Calu3 (cell line): Measurements from ENCODE around the gene SPRED1. TPM values are rescaled to one million over a fixed set of nuclear protein-coding genes. Genes with fewer than 3 reads are reported as not detected.

Experiments used
- BruUV-seq: library from RNA; stranded (reverse); fragments of 400-500 nt; replicated peaks from 2 replicates; lab custom pipeline; 2021; lab: Mats Ljungman, UMichigan
- CTCF ChIA-PET: fragments of 300-600 bp; sonication (Branson Sonifier 250); formaldehyde crosslinking; loops from one replicate; lab custom pipeline; 2022; ENCODE audit warnings: antibody characterized with exemption; lab: Charles Lee
- DNase-seq: peaks from one replicate; pipeline ENCODE4 v3.0.0; 2022
- H3K27ac Mint-ChIP-seq: one replicate; pipeline ENCODE4 v1.8.0; 2022; ENCODE audit warnings: mixed read lengths; ENCODE audit not compliant: unreplicated experiment
- H3K27me3 Mint-ChIP-seq: one replicate; pipeline ENCODE4 v1.8.0; 2022; ENCODE audit warnings: mixed read lengths; ENCODE audit not compliant: unreplicated experiment
- H3K36me3 Mint-ChIP-seq: one replicate; pipeline ENCODE4 v1.8.0; 2022; ENCODE audit warnings: mild to moderate bottlenecking, moderate library complexity, mixed read lengths; ENCODE audit not compliant: insufficient read depth, unreplicated experiment
- H3K4me1 Mint-ChIP-seq: one replicate; pipeline ENCODE4 v1.8.0; 2022; ENCODE audit warnings: mild to moderate bottlenecking, low read depth, mixed read lengths; ENCODE audit not compliant: unreplicated experiment
- H3K4me3 Mint-ChIP-seq: one replicate; pipeline ENCODE4 v1.8.0; 2022; ENCODE audit warnings: mild to moderate bottlenecking, low read depth, moderate library complexity, mixed read lengths; ENCODE audit not compliant: unreplicated experiment
- H3K9me3 Mint-ChIP-seq: one replicate; pipeline ENCODE4 v1.8.0; 2022; ENCODE audit warnings: low read depth, mixed read lengths; ENCODE audit not compliant: unreplicated experiment
- intact Hi-C: fragments of 100-400 bp; cut with micrococcal nuclease; formaldehyde crosslinking; loops from one replicate; pipeline ENCODE4 v1.10.0; 2022; ENCODE audit not compliant: unreplicated experiment
- total RNA-seq: library from RNA; stranded (reverse); gene quantifications from 2 replicates; pipeline ENCODE4 v1.2.3, GENCODE V29; 2022
- TF ChIP-seq, protein P1 (sequence below): fragments of 200-600 bp; IDR thresholded peaks from one replicate; pipeline ENCODE4 v1.8.0; 2022; ENCODE audit warnings: antibody characterized with exemption; ENCODE audit not compliant: unreplicated experiment

Gene SPRED1
- total RNA-seq, 1 experiment from 2014 or later = 16.1 TPM

GRCh38 chr15:38401106-38401505, 148.5 kb downstream of the SPRED1 start:
- no TSS peak for BruUV-seq
- H3K27ac Mint-ChIP-seq = no peak overlapping the region
- no peaks in the 10 kb centered on the region for H3K27me3 Mint-ChIP-seq
- DNase-seq = no peak
- H3K9me3 Mint-ChIP-seq = no peaks in the 10 kb centered on the region
- intact Hi-C loops = no loop called here
- H3K4me3 Mint-ChIP-seq = no peak overlapping the region
- no peaks in the 10 kb centered on the region for H3K36me3 Mint-ChIP-seq
- peaks cover 9% of the 10 kb centered on the region for H3K4me1 Mint-ChIP-seq
- CTCF ChIA-PET = no interaction called here
- TF ChIP-seq, protein P1, sequence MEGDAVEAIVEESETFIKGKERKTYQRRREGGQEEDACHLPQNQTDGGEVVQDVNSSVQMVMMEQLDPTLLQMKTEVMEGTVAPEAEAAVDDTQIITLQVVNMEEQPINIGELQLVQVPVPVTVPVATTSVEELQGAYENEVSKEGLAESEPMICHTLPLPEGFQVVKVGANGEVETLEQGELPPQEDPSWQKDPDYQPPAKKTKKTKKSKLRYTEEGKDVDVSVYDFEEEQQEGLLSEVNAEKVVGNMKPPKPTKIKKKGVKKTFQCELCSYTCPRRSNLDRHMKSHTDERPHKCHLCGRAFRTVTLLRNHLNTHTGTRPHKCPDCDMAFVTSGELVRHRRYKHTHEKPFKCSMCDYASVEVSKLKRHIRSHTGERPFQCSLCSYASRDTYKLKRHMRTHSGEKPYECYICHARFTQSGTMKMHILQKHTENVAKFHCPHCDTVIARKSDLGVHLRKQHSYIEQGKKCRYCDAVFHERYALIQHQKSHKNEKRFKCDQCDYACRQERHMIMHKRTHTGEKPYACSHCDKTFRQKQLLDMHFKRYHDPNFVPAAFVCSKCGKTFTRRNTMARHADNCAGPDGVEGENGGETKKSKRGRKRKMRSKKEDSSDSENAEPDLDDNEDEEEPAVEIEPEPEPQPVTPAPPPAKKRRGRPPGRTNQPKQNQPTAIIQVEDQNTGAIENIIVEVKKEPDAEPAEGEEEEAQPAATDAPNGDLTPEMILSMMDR = no peak

DNA sequence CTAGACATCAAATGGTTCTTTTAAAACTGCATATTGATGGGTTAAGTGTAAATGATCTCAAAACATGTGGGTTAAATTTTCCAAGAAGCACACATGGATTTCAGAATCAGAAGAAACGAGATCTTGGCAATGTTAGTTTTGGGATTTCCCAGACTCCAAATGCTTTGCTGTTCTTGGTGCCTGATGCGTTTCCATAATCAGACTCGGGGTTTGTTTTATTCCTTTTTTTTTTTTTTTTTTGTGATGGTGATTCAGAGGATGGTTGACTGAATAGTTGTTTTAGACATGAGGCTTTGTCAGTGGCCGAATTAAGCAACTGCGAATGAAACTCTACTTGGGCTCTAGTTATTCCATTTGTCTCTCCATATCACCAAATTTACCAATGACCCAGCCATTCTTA, 149.1 kb downstream of the SPRED1 start:
- H3K9me3 Mint-ChIP-seq = no peaks in the 10 kb centered on the region
- CTCF ChIA-PET = no interaction called here
- no peaks in the 10 kb centered on the region for H3K27me3 Mint-ChIP-seq
- no TSS peak for BruUV-seq
- H3K27ac Mint-ChIP-seq = no peak overlapping the region
- TF ChIP-seq, protein P1 = no peak
- intact Hi-C loops = no loop called here
- peaks cover 9% of the 10 kb centered on the region for H3K4me1 Mint-ChIP-seq
- H3K4me3 Mint-ChIP-seq = no peak overlapping the region
- H3K36me3 Mint-ChIP-seq = no peaks in the 10 kb centered on the region
- DNase-seq = no peak

GRCh38 chr15:38406436-38406835, 153.8 kb downstream of the SPRED1 start:
- intact Hi-C loops = no loop called here
- H3K27me3 Mint-ChIP-seq = peaks cover 17% of the 10 kb centered on the region
- no peaks in the 10 kb centered on the region for H3K4me1 Mint-ChIP-seq
- H3K9me3 Mint-ChIP-seq = no peaks in the 10 kb centered on the region
- TF ChIP-seq, protein P1 = no peak
- H3K36me3 Mint-ChIP-seq = no peaks in the 10 kb centered on the region
- CTCF ChIA-PET = no interaction called here
- no peak for DNase-seq
- H3K27ac Mint-ChIP-seq = no peak overlapping the region
- BruUV-seq = no TSS peak
- H3K4me3 Mint-ChIP-seq = no peak overlapping the region

Other genes with a start within 250 kb of the SPRED1 start
- gene FAM98B, start 201.3 kb downstream of the SPRED1 start, total RNA-seq = 13.4 and 20.5 TPM in 2 replicates